HuH-7 (cell line): ENCODE data around the gene CCDC14.
"Not testable (repeated sequence)": the region's sequence is repeated elsewhere in the genome, so short reads cannot be mapped to it uniquely, and the experiment has no call there.

Source experiments
- DNase-seq: peaks from one replicate; pipeline ENCODE4 v3.0.0; 2011; ENCODE audit warnings: low spot score

Gene CCDC14

DNA sequence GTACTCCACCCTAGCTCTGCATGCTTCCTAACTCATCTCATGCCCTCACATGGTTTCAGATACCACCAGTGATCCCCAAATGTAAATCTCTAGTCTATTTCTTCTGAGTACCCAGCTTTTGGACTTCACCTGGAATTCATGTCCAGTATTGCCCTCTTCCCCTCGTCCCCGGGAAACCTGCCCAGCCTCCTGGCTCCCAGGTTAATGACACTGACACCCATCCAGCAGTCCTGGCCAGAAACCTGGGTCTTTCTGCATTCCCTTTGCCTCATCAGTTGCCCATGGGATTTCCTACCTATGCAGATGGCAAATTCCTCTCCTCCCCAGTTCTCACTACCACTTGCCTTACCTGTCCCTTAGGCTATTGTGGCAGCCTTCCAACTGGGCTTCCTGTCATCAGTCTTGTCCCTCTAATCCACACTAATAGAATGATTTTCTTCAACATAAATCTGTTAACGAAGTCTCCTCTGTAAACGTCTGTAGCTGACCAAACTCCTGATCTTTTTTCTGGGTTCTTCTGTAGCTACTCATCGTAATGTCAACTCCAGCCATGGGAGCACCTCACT lies 61.6 kb downstream of the CCDC14 start:
- DNase-seq = no peak

GRCh38 chr3:123893012-123893411 lies 68.0 kb downstream of the CCDC14 start:
- no peak for DNase-seq

GRCh38 chr3:123892195-123892594 lies 68.8 kb downstream of the CCDC14 start:
- no peak for DNase-seq

DNA sequence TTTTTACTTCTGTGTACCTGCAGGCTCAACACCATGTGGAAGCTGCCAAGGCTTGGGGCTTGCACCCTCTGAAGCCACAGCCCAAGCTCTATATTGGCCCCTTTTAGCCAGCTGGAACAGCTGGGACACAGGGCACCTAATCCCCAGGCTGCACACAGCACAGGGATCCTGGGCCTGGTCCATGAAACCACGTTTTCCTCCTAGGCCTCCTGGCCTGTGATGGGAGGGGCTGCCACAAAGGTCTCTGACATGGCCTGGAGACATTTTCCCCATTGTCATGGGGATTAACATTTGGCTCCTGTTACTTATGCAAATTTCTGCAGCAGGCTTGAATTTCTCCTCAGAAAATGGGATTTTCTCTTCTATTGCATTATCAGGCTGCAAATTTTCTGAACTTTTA lies 70.0 kb downstream of the CCDC14 start:
- DNase-seq = not testable (repeated sequence)

GRCh38 chr3:123890162-123890561 lies 70.9 kb downstream of the CCDC14 start:
- DNase-seq = not testable (repeated sequence)

- DNase-seq = no peak
Observed at GRCh38 chr3:123884993-123885392, 76.0 kb downstream of the CCDC14 start.

- peak; percentile 80 for DNase-seq
Observed at GRCh38 chr3:123884203-123884831, 76.7 kb downstream of the CCDC14 start, which contains the start of gene MYLK. Gene MYLK (minus strand): TSS chr3:123884332. CDS start chr3:123793841, 90,491 bp downstream.

DNA sequence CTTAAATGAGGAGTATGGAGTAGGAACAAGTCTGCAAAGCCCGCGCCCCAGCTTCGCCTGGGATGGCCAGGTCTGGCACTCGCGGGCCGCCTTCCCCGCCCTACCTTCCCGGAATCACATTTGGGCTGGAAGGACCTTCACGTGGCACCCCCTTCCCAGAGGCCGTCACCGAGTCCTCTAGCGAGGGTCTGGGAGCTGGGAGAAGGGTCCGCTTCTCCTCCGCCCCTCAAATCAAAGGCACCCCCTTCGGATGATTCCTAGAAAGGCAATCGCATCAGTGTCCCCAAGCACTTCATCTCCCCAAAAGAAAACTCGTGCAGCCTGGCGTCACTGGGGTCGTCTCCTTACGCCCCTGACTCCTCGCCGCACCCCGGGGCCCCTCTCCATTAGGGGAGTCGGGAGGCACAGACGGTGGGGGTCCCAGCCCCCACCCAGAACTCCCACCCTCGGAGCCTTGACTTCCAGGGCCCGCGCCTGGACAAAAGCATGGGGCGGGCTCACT lies 77.3 kb downstream of the CCDC14 start:
- no peak for DNase-seq

DNA sequence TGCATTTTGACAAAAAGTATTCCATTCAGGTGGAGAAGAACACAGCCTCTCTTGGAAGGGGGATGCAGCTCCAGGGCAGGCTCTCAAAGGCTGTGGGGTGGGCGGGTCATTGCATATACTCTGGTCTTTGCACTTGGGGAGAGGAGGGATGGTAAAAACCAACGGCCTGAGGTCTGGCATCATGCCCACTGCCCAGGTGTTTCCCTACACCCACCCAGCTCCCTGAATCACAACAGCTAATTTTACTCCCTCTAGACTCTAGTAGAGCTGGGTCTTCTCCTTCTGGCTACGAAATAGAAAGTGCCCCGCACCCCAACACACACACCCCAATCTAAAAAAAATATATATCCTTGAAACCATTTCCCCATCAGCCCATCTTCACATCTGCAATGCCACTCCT lies 77.9 kb downstream of the CCDC14 start:
- DNase-seq = no peak

- DNase-seq = no peak
Observed at GRCh38 chr3:123881771-123882170, 79.3 kb downstream of the CCDC14 start.

DNA sequence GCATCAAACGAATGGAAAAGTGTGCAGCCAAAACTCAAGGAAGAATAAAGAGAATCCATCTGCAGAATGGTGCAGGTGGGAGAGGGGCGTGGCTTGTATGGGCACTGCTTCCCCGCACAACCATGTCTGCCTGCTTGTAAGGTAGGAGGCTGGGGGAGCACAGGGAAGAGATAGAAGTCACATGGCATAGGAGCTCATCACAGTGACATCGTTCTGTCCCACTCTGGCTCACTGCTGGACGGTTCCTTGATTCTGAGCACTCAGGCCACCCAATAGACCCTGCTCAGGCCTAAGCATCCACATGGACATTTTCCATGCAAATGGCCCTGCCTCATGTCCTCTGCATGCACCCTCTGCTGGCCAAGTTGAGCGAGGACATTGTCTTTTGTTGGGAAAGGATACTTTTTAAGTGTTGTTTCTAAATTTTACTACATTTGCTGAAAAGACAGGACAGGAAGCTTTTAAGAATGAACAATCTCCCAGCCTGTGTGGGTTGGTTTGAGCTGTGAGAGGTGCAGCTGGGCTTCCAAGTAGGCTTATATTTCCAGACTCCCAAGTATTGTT lies 79.9 kb downstream of the CCDC14 start:
- DNase-seq = peak; percentile 60

DNA sequence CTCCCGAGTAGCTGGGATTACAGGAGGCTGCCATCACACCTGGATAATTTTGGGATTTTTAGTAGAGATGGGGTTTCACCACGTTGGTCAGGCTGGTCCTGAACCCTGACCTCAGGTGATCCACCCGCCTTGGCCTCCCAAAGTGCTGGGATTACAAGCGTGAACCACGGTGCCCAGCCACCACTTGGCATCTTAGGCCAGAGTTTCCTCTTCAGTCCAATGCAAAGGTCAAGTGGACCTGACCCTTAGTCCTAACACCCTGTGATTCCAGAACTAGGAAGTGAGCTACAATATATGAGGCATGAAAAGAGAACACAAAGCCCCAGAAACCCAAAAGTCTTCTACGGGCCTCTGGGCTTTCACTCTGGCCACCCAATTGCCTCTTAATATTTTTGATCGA lies 82.2 kb downstream of the CCDC14 start:
- DNase-seq = no peak

DNA sequence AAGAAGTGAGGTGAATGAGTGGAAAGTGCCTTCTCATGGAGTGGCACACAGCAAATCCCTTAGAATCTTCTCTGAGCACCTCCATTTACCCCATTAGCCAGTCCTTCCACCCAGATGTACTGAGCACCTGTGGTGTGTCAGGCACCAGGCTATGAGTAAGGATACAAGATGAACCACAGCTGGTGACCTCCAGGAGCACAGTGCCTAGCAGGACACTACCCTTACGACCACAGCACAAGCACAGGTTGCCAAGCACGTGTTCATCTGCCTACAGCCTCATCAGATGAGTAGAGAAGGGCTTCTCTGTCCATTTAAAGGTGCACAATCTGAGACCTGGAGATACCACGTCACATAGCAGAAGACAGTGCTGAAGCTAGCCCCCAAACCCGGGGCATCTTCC lies 83.1 kb downstream of the CCDC14 start:
- DNase-seq = no peak

- DNase-seq = no peak
Observed at GRCh38 chr3:123877466-123877865, 83.6 kb downstream of the CCDC14 start.

- DNase-seq = no peak
Observed at GRCh38 chr3:123876858-123877257, 84.2 kb downstream of the CCDC14 start.

DNA sequence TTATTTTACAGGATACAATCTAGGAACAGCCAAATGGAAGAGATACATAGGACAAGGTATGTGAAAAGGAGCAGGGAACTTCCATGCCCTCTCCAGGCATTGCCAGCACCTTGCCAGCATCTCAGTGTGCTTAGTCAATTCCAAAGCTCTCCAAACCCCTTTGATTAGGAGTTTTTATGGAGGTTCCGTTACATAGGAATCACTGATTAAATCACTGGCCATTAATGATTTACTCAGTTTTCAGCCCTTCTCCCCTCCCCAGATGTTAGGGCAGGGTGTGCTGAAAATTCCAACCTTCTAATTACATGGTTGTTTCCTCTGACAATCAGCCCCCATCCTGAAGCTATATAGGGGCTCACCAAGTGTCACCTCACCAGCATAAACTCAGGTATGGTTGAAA lies 88.4 kb downstream of the CCDC14 start:
- no peak for DNase-seq

DNA sequence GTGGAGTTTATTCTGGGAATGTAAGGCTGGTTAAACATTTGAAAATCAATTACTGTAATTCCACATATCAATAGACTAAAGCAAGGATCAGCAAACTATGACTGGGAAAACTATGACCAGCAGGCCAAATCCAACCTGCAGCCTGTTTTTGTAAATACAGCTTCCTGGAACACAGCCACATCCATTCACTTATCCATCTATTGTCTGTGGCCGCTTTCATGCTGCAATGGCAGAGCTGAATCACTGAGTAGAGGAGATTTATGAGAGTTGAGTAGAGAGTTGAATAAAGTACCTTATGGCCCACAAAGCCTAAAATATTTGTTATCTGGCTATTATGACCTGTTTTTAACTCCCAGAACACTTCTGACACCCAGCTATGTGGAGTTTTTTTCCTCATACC lies 89.1 kb downstream of the CCDC14 start:
- DNase-seq = no peak

DNA sequence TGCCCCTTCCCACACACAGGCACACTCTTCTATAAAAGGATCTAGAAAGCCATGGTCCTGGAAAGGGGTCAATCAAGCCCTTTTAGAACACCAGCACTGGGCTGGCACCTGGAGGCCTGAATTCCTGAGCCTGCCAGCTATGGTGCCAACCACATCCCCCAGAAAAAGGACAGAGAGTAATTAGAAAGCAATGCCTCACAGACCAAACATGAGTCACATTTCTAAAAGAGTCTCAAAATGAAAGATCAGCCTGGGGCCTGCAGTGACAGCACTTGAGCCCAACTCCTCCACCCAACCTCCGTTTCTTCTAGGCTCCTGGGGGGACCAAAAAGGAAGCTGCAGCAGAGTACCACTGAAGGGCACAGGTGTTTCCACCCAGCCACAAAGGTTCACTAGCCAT lies 91.0 kb downstream of the CCDC14 start:
- no peak for DNase-seq

- DNase-seq = no peak
Observed at GRCh38 chr3:123869165-123869564, 91.9 kb downstream of the CCDC14 start.

- DNase-seq = no peak
Observed at GRCh38 chr3:123864706-123865105, 96.3 kb downstream of the CCDC14 start.
